Type B pancreatic cell (in vitro differentiated cells): ENCODE measurements around the gene ITPKA. TPM values are rescaled to one million over a fixed set of nuclear protein-coding genes. Genes with fewer than 3 reads are reported as not detected.

Experiments
- DNase-seq: peaks from one replicate; pipeline ENCODE4 v3.0.0; 2021; ENCODE audit warnings: mixed read lengths; ENCODE audit not compliant: unreplicated experiment; ENCODE audit errors: extremely low spot score
- H3K27ac Mint-ChIP-seq: 2 replicates; pipeline ENCODE4 v1.8.0; 2021; ENCODE audit warnings: mild to moderate bottlenecking, mixed read lengths
- H3K27me3 Mint-ChIP-seq: 2 replicates; pipeline ENCODE4 v1.8.0; 2021; ENCODE audit warnings: mixed read lengths
- H3K36me3 Mint-ChIP-seq: 2 replicates; pipeline ENCODE4 v1.8.0; 2021; ENCODE audit warnings: mixed read lengths
- H3K4me1 Mint-ChIP-seq: one replicate; pipeline ENCODE4 v1.8.0; 2021; ENCODE audit warnings: mixed read lengths; ENCODE audit not compliant: unreplicated experiment
- H3K4me3 Mint-ChIP-seq: 2 replicates; pipeline ENCODE4 v1.8.0; 2021; ENCODE audit warnings: mild to moderate bottlenecking, mixed read lengths
- H3K9me3 Mint-ChIP-seq: 2 replicates; pipeline ENCODE4 v1.8.0; 2021; ENCODE audit warnings: mixed read lengths
- total RNA-seq: library from RNA; stranded (reverse); gene quantifications from 2 replicates; pipeline ENCODE4 v1.2.1, GENCODE V29; 2021; ENCODE audit warnings: low replicate concordance
- TF ChIP-seq, protein P1 (sequence below): fragments of 200-600 bp; sonication (generic); conservative IDR thresholded peaks from 2 replicates; pipeline ENCODE4 v1.5.0; 2021; ENCODE audit warnings: antibody characterized with exemption, mild to moderate bottlenecking

ITPKA gene
- total RNA-seq, 1 donor from 2014 or later, result 1.9 TPM

DNA sequence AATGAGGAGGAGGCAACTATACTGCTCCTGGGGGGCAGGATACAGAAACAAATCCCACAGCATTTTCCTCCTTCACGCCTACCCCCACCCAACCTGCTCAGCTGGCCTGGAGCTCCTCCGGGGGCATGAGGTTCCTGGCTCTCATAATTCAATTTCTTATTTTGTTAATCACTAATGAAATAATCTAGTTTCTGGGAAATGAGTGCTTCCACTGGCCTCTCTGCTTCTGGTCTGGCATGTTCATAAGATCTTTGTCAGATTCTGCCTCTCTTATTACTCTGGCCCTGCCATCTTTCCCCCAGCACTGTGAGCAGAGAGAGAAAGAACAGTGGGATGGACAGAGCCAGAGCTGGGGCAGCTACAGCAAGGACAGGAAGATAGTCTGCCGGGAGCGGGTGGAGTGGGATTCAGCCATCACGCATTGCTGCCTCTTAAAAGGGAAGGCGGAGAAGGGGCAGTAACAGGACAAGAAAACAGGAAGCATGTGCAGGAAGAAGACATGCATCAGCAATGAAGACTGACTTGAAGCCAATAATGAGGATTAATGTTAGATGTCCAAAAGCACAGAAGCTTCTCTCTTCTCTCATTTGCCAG, 36.8 kb downstream of the ITPKA start:
- H3K27me3 Mint-ChIP-seq, result no peaks in the 10 kb centered on the region
- TF ChIP-seq, protein P1, sequence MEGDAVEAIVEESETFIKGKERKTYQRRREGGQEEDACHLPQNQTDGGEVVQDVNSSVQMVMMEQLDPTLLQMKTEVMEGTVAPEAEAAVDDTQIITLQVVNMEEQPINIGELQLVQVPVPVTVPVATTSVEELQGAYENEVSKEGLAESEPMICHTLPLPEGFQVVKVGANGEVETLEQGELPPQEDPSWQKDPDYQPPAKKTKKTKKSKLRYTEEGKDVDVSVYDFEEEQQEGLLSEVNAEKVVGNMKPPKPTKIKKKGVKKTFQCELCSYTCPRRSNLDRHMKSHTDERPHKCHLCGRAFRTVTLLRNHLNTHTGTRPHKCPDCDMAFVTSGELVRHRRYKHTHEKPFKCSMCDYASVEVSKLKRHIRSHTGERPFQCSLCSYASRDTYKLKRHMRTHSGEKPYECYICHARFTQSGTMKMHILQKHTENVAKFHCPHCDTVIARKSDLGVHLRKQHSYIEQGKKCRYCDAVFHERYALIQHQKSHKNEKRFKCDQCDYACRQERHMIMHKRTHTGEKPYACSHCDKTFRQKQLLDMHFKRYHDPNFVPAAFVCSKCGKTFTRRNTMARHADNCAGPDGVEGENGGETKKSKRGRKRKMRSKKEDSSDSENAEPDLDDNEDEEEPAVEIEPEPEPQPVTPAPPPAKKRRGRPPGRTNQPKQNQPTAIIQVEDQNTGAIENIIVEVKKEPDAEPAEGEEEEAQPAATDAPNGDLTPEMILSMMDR, result no peak
- no peak overlapping the region for H3K4me3 Mint-ChIP-seq
- DNase-seq, result no peak
- no peaks in the 10 kb centered on the region for H3K4me1 Mint-ChIP-seq
- no peaks in the 10 kb centered on the region for H3K9me3 Mint-ChIP-seq
- no peak overlapping the region for H3K27ac Mint-ChIP-seq
- peaks cover 23% of the 10 kb centered on the region for H3K36me3 Mint-ChIP-seq

DNA sequence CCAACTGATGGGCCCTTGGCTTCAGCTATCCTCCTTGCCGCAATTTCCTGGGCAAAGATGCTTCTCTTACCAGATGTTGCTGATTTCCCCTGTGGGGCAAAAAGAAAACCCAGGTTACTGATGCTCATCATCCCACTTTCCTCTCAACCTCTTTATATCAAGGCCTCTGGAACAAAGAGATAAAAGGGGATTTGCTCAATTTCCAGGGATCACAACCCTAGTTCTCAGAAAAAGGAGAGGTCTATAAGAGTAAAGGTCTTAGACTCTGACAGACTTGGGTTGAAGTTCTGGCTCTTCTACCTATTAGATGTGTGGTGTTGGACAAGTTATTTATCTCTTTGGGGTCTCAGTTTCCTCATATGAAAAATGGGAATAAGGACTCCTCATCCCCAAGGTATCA, 41.9 kb downstream of the ITPKA start:
- Mint-ChIP-seq H3K27ac (no peak overlapping the region), H3K9me3 (no peaks in the 10 kb centered on the region), H3K4me1 (peaks cover 3% of the 10 kb centered on the region), H3K36me3 (peaks cover 10% of the 10 kb centered on the region), H3K4me3 (no peak overlapping the region), H3K27me3 (no peaks in the 10 kb centered on the region)
- DNase-seq, result no peak
- TF ChIP-seq, protein P1, result no peak

DNA sequence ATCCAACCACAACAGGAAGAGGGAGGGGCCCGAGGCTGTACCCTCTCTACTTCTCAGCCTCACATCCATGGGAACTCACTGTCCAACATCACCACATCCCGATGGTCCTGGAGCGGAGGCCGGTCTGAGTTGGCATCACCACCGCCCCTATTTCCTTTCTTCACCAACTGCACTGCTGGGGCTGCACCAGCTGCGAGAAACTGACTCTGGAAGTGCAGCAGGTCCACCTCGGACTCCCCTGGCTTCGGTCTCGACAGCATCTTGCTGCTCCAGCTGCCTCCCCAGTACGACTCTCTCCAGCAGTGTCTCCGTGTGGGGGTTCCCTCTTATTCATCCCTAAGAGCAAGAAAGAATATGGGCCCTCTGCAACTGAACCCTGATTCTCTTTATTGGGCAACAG, 43.2 kb downstream of the ITPKA start:
- DNase-seq, result no peak
- TF ChIP-seq, protein P1, result no peak
- Mint-ChIP-seq H3K4me3 (no peak overlapping the region), H3K27ac (no peak overlapping the region), H3K27me3 (no peaks in the 10 kb centered on the region), H3K36me3 (peaks cover 9% of the 10 kb centered on the region), H3K9me3 (no peaks in the 10 kb centered on the region), H3K4me1 (peaks cover 3% of the 10 kb centered on the region)

DNA sequence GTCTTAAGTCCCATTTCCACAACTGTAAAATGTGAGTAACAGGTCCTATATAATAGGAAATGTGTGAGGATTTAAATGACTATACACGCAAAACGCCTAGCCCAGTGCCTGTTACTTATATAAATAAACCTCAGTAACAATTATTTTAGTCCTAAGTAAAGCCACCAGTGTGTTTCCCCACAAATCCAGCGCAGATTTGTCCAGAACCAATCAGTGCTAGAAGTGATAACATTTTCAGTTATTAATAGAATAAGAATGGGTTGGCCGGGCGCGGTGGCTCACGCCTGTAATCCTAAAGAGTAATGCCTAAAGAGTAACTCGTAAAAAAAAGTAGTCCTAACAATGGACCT, 49.8 kb downstream of the ITPKA start:
- Mint-ChIP-seq H3K36me3 (no peaks in the 10 kb centered on the region), H3K27me3 (no peaks in the 10 kb centered on the region), H3K9me3 (no peaks in the 10 kb centered on the region), H3K27ac (peak overlapping the region; percentile 97), H3K4me3 (peak overlapping the region; percentile 99), H3K4me1 (peaks cover 13% of the 10 kb centered on the region)
- DNase-seq, result no peak
- TF ChIP-seq, protein P1, result no peak

DNA sequence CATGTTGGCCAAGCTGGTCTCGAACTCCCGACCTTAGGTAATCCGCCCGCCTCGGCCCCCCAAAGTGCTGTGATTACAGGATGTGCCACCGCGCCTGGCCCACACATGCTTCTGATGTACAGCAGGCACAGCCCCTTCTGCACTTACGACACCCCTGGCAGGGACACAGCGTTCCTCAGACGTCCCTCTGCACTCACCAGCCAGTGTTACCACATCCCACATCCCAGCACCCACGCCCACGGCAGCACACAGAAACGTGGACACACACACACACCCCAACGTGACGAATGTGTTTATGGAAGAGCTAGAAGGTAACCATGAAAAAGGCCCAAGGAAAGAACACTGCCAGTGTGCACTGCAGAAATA, 51.0 kb downstream of the ITPKA start:
- H3K27ac Mint-ChIP-seq, result peak overlapping the region; percentile 97
- TF ChIP-seq, protein P1, result no peak
- H3K27me3 Mint-ChIP-seq, result no peaks in the 10 kb centered on the region
- H3K4me1 Mint-ChIP-seq, result peaks cover 10% of the 10 kb centered on the region
- peak overlapping the region; percentile 99 for H3K4me3 Mint-ChIP-seq
- H3K36me3 Mint-ChIP-seq, result no peaks in the 10 kb centered on the region
- DNase-seq, result no peak
- H3K9me3 Mint-ChIP-seq, result no peaks in the 10 kb centered on the region

DNA sequence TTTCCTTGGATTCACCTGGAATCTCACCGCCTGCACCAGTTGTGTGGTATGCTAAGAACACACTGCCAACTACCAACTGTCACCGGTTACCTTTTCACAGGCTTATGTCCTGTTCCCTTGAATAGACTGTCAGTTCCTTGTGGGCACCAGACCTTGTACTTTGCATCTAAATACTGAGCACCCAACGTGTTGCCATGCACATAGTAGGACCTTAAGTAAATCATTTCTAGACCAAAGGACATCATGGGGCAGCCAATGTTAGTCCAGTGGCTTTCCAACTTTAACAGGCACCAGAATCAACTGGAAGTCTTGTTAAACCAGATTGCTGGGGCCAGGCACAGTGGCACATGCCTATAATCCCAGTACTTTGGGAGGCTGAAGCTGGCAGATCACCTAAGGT, 51.5 kb downstream of the ITPKA start:
- Mint-ChIP-seq H3K4me3 (peak overlapping the region; percentile 99), H3K27me3 (no peaks in the 10 kb centered on the region), H3K9me3 (no peaks in the 10 kb centered on the region), H3K27ac (peak overlapping the region; percentile 80), H3K4me1 (peaks cover 10% of the 10 kb centered on the region), H3K36me3 (no peaks in the 10 kb centered on the region)
- TF ChIP-seq, protein P1, result no peak
- no peak for DNase-seq
